NCI-H2171 treated with DMSO at 0.1 percent for 48 hours (cell line): ENCODE measurements around the gene C11orf86.
A peak's percentile ranks its signal among the peaks of the same experiment; 100 is the strongest.
"Not testable (repeated sequence)": the region's sequence is repeated elsewhere in the genome, so short reads cannot be mapped to it uniquely, and the experiment has no call there.

Source experiments
- DNase-seq: peaks from one replicate; lab custom pipeline; 2025; lab: John Stamatoyannopoulos, UW

The C11orf86 gene

DNA sequence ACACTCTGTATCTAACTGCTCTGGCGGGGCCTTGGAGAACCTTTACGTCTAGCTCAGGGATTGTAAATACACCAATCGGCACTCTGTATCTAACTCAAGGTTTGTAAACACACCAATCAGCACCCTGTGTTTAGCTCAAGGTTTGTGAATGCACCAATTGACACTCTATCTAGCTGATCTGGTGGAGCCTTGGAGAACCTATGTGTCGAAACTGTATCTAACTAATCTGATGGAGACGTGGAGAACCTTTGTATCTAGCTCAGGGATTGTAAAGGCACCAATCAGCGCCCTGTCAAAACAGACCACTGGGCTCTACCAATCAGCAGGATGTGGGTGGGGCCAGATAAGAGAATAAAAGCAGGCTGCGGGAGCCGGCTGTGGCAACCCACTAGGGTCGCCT is 14.3 kb downstream of the C11orf86 start:
- DNase-seq, result not testable (repeated sequence)

DNA sequence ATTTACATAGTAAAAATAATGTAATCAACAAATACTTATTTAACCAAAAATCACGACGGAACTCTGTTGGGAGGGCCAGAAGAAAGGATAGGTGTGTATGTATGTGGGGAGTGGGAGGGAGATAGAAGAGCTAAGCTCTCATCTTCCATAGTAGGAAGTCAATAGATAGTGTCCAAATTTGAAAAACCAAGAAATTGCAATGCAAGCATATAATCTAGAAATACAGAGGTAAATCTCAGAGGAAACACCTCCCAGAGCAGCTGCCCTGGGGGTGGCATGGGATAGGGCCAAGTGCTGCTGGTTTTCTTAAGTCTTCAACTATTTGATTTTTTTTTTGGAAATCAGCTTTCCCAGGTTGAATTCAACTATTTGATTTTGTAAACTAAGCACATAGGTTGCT is 16.9 kb downstream of the C11orf86 start:
- no peak for DNase-seq

DNA sequence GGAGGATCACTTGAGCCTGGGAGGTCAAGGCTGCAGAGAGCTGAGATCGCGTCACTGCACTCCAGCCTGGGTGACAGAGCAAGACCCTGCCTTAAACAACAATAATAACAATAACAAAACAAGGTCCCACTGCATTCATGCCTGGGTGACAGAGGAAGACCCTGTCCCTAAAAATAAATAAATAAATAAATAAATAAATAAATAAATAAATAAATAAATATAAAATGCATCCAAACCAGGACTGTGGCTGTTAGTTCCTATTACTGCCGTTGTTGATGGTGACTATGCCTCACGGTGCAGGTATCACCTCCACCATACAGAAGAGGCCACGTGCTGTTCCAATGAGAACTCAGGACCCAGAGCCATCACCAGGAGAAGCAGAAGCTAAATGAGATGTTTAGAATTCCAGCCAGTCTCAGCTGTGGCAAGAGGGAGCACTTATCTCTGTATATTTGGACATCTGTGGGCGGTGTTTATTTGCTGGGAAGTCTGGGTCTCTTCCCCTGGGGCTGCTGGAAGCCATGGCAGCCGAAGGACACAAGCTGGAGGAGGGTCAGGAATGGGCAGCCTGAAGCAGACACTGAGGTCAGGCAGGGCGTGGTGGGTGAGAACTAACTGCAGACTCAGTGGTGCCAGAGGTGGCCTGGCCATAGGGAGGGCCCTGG is 21.6 kb downstream of the C11orf86 start:
- peak; percentile 30 for DNase-seq

DNA sequence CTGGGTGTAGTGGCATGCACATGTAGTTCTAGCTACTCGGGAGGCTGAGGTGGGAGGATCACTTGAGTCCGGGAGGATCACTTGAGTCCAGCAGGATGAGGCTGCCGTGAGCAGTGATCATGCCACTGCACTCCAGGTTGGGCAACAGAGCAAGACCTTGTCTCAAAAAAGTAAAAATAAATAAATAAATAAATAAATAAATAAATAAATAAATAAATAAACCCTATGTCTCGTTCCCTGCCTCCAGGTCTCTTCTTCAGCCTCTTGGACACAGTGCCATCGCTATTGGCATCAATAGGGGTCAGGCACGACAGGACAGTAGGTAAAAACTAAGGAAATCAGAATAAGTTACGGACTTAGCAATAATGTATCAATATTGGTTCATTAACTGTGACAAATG is 24.5 kb downstream of the C11orf86 start:
- DNase-seq, result no peak

DNA sequence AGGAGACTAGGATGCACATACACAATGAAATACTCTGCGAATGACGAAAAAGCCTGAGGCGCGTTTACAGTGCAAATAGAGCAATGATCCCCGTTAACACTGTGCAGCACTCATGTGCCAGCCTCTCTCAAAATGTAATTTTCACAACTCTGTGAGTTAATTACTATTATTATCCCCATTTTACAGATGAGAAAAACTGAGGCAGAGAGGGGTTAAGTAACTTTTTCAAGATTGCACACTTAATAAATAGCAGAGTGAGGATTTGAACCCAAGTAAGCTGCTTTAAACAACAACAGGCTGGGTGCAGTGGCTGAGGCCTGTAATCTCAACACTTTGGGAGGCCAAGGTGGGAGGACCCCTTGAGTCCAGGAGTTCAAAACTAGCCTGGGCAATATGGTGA is 26.2 kb downstream of the C11orf86 start:
- DNase-seq, result no peak

DNA sequence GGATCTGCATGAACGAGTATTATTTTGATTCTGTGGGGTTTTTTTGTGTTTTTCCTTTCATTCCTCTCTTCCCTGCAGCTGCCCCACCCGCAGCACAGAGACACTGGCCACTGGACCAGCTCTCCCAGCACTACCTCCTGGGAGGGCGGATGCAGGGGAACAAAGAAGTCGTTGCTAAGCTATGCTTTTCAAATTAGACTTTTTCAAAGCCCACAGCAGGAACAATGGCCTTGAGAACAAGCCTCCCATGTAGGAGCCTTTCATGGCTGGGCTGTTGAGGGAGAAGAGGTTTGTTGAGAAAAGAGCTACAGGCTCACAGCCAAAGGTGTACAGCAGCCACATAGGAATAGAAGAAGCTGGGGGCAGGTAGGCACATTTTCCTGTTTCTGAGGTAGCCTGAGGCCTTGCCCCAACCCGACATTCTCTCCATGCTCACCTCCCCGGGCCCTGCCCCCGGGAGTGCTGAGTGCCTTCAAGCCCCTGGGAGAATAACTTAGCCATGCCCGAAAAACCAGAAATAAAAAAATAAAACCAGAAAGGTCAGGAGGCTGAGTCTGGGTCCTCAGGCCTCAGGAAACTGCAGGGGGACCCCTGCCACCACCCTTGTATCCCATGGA is 27.3 kb downstream of the C11orf86 start:
- DNase-seq, result no peak

DNA sequence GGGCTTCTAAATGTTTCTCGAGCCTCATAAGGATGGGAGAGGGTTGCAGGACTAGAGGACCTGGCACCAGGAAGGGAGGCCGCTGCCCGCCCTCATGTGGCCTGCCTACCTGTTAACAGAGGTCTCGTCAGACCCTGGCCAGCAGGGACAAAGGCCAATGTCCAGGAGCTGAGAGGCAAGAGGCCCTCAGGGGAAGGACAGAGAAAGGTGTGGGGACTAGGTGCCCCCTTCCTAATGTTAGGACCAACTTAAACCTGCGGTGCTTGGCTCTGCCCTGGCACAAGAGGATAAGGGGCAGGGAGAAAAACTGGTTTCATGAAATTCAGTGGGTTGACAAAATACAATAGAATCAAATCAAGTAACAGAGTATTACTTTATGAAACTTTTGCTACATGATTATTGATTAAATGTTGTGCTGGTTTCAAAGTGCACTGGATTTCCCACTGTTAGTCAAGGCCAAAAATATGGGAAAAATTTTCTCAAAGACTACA is 27.9 kb downstream of the C11orf86 start:
- DNase-seq, result no peak

DNA sequence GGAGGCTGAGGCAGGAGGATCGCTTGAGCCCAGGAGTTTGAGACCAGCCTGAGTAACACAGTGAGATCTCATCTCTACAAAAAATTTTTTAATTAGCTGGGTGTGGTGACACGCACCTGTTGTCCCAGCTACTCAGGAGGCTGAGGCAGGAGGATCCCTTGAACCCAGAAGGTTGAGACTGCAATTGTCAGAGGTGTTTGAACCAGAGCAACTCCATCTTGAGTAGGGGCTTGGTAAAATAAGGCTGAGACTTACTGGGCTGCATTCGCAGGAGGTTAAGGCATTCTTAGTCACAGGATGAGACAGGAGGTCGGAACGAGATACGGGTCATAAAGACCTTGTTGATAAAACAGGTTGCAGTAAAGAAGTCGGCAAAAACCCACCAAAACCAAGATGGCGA is 30.1 kb downstream of the C11orf86 start:
- not testable (repeated sequence) for DNase-seq

DNA sequence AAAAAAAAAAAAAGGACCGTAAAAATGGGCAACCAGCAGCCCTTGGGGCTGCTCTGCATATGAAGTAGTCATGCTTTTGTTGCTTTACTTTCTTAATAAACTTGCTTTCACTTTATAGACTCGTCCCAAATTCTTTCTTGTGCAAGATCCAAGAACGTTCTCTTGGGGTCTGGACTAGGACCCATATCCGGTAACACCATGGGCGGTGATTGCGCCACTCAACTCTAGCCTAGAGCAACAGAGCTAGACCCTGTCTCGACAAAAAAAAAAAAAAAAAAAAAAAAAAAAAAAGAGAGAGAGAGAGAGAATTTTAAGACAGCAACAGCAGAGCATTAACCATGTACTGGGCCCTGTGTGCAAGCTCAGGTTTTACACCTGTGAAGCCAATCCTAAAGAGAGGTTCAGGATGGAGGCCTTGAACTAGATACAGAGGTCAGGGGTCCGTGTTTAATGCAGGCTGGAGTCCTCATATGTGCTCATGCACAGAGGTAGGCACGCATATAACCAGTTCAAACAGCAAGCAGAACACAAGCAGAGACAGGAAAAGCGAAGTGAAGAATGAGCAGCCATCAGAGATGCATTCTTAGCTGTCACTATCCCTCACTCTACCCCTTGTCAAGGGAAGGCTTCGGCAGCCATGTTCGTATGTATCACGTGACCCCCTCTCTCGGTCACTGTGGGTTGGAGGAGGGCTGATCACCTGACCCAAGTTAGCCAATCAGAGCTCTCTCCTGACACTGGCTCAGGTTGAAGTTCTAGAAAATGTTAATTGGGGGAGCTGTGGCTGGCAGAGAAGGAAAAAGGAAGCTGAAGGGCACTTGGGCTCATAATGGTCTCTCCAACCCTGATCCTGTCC is 31.2 kb downstream of the C11orf86 start:
- peak; percentile 91 for DNase-seq

DNA sequence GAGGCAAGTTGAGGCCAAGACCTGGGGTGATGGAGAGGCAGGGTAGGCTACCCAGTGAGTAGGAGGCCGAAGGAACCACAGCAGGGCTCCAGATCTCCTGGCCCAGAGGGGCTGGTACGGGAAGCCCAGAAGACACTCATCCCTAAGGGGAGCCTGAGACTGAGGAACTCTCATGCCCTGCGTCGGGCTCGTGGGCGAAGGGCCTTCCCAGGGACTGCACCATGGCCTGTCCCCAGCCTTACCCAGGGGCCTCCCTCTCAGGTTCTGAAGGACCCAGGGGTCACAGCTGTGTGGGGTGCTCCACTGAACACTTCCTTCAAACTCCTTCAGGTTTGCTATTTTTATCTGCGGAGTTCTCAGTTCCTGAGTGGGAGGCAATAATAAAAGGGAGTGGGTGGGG is 32.0 kb downstream of the C11orf86 start:
- no peak for DNase-seq

DNA sequence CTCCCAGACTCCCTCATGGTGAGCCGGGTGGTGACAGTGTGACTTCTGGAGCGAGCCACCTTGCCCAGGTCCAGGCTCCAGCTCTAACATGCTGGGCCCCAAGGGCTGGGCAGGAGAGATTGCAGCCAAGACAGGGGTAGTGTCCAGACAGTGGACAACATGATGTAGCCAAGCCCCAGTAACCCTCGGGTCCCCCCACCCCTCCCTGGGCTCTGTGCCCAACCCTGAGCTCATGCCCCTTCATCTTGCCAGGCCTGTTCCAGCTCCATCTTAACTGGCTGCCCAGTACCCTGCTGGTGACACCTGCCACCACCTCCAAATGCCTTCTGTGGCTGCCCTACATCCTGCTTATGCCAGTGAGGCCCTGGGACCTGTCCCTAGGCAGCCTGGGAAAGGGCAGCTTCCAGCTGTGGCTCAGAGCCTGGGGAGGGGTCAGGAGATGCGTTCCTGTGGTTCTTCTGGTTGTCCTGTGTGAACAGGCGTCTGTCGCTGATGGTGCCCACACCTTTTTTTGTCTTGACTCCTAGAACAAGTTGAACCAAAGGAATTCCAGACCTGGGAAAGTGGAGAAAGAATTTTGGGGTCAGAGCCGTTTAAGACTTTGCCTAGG is 35.3 kb downstream of the C11orf86 start:
- no peak for DNase-seq

DNA sequence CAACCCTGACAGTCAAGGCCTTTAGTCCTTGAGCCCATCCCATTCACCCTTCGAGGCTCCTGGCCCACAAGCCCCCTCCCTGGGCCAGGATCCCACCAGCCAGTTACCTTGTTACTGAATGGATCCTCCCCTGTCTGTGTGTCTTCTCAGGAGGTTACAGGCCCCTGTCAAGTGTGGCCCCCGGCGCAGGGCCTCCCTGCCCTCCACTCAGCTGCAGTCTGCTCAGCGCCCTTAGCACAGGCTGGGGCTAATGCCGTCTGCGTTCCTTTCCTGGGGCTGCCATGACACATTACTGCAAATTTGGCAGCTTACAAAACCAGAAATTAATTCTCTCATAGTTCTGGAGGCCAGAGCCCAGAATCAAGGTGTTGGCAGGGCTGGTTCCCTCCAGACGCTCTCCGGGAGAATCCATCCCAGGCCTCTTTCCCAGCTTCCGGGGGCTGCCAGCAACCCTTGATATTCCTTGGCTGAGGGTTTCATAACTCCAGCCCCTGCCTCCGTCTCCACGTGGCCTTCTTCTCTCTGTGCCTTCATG is 38.5 kb downstream of the C11orf86 start:
- no peak for DNase-seq

DNA sequence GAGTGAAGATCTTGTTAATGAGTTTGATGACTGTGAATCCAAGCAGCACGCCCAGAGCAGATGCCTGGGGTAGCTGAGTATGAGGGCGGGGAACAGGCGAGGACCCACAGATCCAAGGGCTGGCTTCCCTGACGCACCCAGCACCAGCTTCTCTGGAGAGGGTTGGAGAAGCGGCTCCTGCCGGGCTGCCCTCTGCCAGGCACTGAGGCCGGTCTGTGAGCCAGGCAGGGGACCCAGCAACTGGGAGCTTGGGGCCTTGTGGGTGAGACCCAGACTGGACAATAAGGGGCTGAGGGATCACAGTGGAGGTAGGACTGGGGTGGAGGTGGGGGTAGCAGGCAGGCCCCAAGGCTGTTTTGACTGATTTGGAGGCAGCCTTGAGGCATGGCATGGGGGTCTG is 39.2 kb downstream of the C11orf86 start:
- no peak for DNase-seq

DNA sequence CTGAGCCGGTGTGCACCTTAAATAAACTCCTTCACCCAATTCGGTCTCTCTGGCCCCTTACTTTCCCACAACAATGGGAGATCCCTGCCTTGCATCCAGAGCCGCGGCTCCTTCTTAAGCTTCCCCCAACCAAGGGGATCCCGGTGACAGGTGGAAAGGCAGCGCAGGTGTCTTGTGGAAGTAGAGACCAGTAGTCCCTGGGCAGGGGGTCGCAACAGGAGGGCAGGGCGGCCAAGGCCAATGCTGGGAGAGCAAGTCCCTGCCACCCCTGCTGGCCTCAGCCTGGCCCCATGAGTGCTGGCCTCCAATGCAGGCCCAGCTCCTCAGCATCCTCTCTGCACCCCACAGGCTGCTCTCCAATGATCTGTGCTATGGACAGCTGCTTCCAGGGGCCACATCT is 39.9 kb downstream of the C11orf86 start:
- DNase-seq, result no peak

DNA sequence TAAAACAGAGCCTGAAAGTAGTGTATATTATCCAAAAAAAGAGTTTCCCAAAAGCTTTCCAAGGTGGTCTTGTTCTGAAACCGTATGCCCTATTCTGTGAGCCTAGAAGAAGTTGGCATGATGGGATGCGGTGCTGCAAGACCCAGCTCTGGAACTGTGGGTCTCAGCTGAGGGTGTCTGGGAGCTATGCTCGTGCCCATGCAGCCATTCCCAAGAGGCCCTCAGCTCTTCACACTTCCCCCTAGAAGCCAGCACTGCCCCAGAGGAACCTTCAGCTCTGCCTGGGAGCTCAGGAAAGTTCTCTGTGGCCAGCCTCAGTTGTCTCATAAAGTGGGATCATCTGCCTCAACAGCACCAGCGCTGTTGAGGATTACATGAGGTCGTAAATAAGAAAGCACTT is 41.4 kb downstream of the C11orf86 start:
- no peak for DNase-seq

DNA sequence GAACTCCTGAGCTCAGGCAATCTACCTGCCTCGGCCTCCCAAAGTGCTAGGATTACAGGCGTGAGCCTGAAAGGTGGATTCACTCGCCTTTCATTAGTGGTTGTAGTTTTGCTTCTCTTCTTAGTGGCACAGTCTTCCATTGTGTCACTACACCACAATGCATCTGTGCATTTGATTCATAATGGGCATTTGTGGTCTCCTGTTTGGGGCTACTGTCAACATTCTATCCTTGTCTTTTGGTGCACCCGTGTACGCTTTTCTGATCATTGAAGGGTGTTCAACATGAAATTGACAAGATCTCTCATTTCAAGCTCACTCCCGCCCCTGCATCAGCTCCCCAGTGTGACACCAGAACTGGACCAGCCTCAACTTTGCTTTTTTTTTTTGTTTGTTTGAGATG is 45.8 kb downstream of the C11orf86 start:
- no peak for DNase-seq

DNA sequence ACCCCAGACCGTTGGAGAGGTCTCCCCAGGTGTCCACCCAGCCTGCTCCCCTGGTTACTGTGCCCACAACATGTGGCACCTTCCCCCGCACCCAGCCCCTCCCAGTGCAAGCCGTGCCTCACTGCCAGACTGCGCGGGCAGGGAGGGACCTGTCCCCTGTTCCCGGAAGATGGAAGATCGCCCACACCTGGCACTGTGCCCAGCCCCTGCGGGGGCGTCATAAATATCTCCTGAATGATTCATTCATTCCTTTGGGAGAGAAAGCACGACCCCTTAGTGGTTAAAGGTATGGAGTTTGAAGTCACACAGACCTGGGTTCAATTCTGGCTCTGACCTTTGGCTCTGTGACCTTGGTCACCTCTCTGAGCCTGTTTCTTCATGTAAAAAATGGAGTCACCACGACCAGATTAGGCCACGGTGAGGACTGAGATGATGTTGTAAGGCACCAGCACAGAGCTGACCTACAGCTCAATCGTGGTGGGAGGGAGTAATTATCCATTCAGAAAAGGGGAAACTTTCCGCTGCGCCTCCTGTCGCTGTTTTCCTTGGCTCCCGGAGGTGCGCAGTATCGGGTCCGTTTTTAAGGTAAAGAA is 47.3 kb downstream of the C11orf86 start:
- DNase-seq, result peak; percentile 63

DNA sequence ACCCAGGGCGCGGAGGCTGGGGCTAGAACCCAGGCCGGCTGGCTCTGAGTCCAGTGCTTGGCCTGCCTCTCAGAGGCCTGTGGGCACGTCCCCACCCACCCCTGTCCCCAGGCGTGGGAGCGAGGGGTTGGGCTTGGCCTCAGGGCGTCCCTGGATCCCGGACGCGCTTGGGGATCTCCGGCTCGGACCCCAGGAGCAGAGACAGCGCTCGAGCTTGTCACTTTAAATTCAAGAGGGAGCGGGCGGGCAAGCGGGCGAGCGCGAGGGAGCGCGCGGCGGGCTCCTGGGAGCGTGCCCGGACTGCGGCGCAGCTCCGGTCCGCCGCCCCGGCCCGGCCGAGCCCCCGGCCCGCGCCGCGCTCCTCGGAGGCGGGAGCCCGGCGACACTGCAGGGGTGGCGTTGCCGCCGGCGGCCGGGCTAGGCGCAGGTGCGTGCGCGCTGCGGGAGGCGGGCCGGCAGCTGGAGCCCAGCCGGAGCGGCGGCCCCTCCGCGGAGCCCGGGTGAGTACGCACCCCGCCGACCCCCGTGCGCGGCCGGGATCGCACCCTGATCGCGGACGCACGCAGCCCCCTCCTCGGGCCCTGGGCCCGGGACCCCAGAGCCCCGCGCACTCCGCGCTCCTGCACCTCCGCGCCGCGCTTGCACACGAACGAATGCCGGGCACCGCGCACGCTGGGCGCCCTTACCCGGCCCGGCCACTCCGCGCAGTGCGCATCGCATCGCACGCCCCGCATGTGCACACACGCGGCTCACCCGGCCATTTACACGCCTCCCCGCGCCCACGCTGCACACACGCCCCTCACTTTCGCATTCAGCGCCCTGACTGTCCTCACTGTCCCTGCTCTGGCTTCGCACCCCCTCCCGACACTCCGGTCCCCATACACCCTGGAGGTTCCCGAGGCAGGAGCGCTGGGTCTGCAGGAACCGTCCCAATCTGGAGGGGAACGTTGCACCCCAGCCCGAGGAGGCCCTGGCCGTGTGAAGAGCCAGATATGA is 48.2 kb downstream of the C11orf86 start, which contains the start of gene SYT12:
Gene SYT12, plus strand, starts transcription at position 174 of the 996 bp plus-strand sequence. CDS start 7,011 bp downstream, outside the sequence.
- DNase-seq, result peak; percentile 25

DNA sequence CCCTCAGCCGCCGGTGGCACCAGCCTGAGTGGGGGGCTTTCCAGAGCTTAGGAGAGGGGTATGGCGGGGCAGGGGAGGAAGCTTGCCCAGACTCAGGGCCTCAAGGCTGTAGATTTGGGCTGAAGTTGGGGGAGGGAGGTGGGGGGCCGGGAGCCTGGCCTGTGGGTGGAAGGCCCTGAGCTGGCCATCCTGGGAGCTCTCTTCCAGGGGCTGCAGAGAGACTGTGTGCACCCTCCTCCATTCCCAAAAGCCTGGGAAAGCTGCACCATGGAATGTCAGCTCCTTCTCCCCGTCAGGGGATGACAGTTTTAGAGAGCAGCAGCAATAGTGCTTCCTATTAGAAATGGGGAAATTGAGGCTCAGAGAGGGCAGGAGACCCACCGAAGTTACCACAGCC is 48.9 kb downstream of the C11orf86 start:
- DNase-seq, result no peak

DNA sequence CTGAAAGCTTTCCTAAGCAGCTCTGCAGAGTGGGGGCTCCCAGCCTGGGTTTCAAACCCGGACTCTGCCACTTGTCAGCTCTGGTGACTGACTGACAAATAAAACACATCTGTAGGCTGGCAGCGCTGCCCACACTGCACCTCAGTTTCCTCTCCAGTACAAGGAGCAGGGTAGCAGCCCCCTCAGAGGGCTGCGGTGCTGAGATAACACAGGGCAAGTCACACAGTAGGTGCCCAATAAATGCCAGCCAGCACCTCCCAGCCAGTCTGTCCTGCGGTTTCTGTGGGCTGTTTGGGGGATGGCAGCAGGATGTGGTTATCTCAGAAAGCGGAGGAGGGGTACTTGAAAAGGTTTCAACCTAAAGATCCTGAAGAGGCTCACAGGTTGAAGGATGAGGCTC is 49.3 kb downstream of the C11orf86 start:
- DNase-seq, result no peak
